ENCODE measurements around the gene FAM81A. TPM values are rescaled to one million over a fixed set of nuclear protein-coding genes. Genes with fewer than 3 reads are reported as not detected.

The FAM81A gene
- 10 to 100 TPM in 2 of 10 donors, 1 to 10 TPM in 8; 2.5 to 10.1 (median 4.2) TPM for total RNA-seq
- polyA plus RNA-seq: 1 to 10 TPM; 1.3 to 3.2 TPM
- long read RNA-seq, donor 1, transcript FAM81A-201 (9 exons, 3,465 nt): major isoform, 14 of 18 reads
- long read RNA-seq, donor 1, partial matches to known transcripts: 3 of 18 reads
- long read RNA-seq, donor 1, other reads (novel, unspliced or antisense): 0 of 18 reads
- long read RNA-seq, donor 2, partial matches to known transcripts: 1 of 7 reads
- long read RNA-seq, donor 2, other reads (novel, unspliced or antisense): 2 of 7 reads
- long read RNA-seq, donor 3, transcript FAM81A-201 (9 exons, 3,465 nt): major isoform, 16 of 28 reads
- long read RNA-seq, donor 3, partial matches to known transcripts: 4 of 28 reads
- long read RNA-seq, donor 3, other reads (novel, unspliced or antisense): 5 of 28 reads

- TF ChIP-seq CTCF (IDR thresholded peaks at IDR 0.05): no peak
- H3K9me3 ChIP-seq: no peaks in the 10 kb centered on the region
- H3K27me3 ChIP-seq: peaks cover 0 to 38% (median 0%) of the 10 kb centered on the region in 7 donors
- peak; percentile 96 to 99 (median 98) for ATAC-seq
- H3K36me3 ChIP-seq: no peaks in the 10 kb centered on the region
- peak within 1 kb of the TSS in 5 of 10 donors; percentile 28 to 62 (median 41) for H3K27ac ChIP-seq
- 0 to 1% methylated on average over 85 to 96 of the region's 96 CpGs for WGBS, 2 donors
- DNase-seq: peak; percentile 89 to 91
- intact Hi-C loops (cut with DNase I): loop anchor here in 4 of 10 donors (5.0 kb wide), 1 partner anchor 66 kb away; the partner anchor contains the start of gene MYO1E (in 4 of the 4)
- peaks cover 7 to 21% (median 17%) of the 10 kb centered on the region in 9 donors for H3K4me1 ChIP-seq
- peak within 1 kb of the TSS; percentile 25 to 70 (median 60) for H3K4me3 ChIP-seq
Observed at GRCh38 chr15:59437817-59438624, at the start of gene FAM81A. Gene FAM81A (plus strand): TSS chr15:59438186. CDS start chr15:59458627, 20,441 bp downstream.

- DNase-seq (no peak), ATAC-seq (no peak)
- no peak for TF ChIP-seq CTCF (IDR thresholded peaks at IDR 0.05)
- Histone ChIP-seq H3K4me1 (peaks cover 0 to 6% (median 0%) of the 10 kb centered on the region in 9 donors), H3K36me3 (peaks cover 0 to 4% (median 0%) of the 10 kb centered on the region in 9 donors), H3K27me3 (no peaks in the 10 kb centered on the region), H3K4me3 (no peak overlapping the region), H3K9me3 (no peaks in the 10 kb centered on the region), H3K27ac (no peak overlapping the region)
- 75 to 81% methylated on average over 3 of the region's 3 CpGs for WGBS, 2 donors
- intact Hi-C loops (cut with DNase I): loop anchor here in 1 of 10 donors (10.0 kb wide), 1 partner anchor 86 kb away; no protein-coding TSS in a partner anchor
Observed at GRCh38 chr15:59388670-59389069, 49.3 kb upstream of the FAM81A start.

GRCh38 chr15:59392299-59392698 is 45.7 kb upstream of the FAM81A start:
- no peaks in the 10 kb centered on the region for H3K36me3 ChIP-seq
- 74 to 76% methylated on average over 5 of the region's 5 CpGs for WGBS, 2 donors
- peaks cover 0 to 4% (median 0%) of the 10 kb centered on the region in 9 donors for H3K4me1 ChIP-seq
- ATAC-seq (no peak), DNase-seq (no peak)
- intact Hi-C loops (cut with DNase I): loop anchor here in 1 of 10 donors (10.0 kb wide), 1 partner anchor 83 kb away; no protein-coding TSS in a partner anchor
- no peak overlapping the region for H3K27ac ChIP-seq
- no peak for TF ChIP-seq CTCF (IDR thresholded peaks at IDR 0.05)
- H3K9me3 ChIP-seq: no peaks in the 10 kb centered on the region
- H3K27me3 ChIP-seq: no peaks in the 10 kb centered on the region
- no peak overlapping the region for H3K4me3 ChIP-seq

- TF ChIP-seq CTCF (IDR thresholded peaks at IDR 0.05): no peak
- 85 to 90% methylated on average over 9 of the region's 9 CpGs for WGBS, 2 donors
- no peak overlapping the region for H3K27ac ChIP-seq
- ATAC-seq (no peak), DNase-seq (no peak)
- H3K4me3 ChIP-seq: no peak overlapping the region
- peaks cover 0 to 16% (median 5%) of the 10 kb centered on the region in 9 donors for H3K4me1 ChIP-seq
- intact Hi-C loops (cut with DNase I): loop anchor here in 1 of 10 donors (10.0 kb wide), 1 partner anchor 81 kb away; no protein-coding TSS in a partner anchor
- H3K9me3 ChIP-seq: no peaks in the 10 kb centered on the region
- no peaks in the 10 kb centered on the region for H3K36me3 ChIP-seq
- no peaks in the 10 kb centered on the region for H3K27me3 ChIP-seq
Observed at GRCh38 chr15:59394166-59394661, 43.8 kb upstream of the FAM81A start.
